GM21447 (cell line): ENCODE results near the gene FGF22.

Experiments
- ATAC-seq: cut with Tn5 transposase; IDR thresholded peaks from one replicate; pipeline ENCODE4 v1.9.1; 2021; ENCODE audit not compliant: unreplicated experiment

Gene FGF22

GRCh38 chr19:677601-678436 lies 38.1 kb downstream of the FGF22 start:
- ATAC-seq: no peak

GRCh38 chr19:678791-679388 lies 39.2 kb downstream of the FGF22 start:
- no peak for ATAC-seq

- no peak for ATAC-seq
Measured at GRCh38 chr19:679418-680286, 40.0 kb downstream of the FGF22 start.

- peak; percentile 56 for ATAC-seq
Measured at GRCh38 chr19:680287-681028, 40.8 kb downstream of the FGF22 start.

GRCh38 chr19:681029-682019 lies 41.6 kb downstream of the FGF22 start:
- no peak for ATAC-seq

GRCh38 chr19:682678-683320 lies 43.1 kb downstream of the FGF22 start:
- ATAC-seq: no peak

- no peak for ATAC-seq
Measured at GRCh38 chr19:685454-685931, 45.8 kb downstream of the FGF22 start.

- no peak for ATAC-seq
Measured at GRCh38 chr19:686589-687297, 47.1 kb downstream of the FGF22 start.

- no peak for ATAC-seq
Measured at GRCh38 chr19:687569-688166, 48.0 kb downstream of the FGF22 start.

- no peak for ATAC-seq
Measured at GRCh38 chr19:688214-688613, 48.5 kb downstream of the FGF22 start.

- ATAC-seq: no peak
Measured at GRCh38 chr19:688992-689391, 49.3 kb downstream of the FGF22 start.

GRCh38 chr19:690203-690602 lies 50.5 kb downstream of the FGF22 start:
- no peak for ATAC-seq
